Stimulated activated CD4-positive, alpha-beta T cell treated with anti-CD3 and anti-CD28 coated beads, TNF-alpha, amount 100 ng/mL, for 1 hour (primary cell): ENCODE data around the gene TFPT.

ENCODE experiments used
- DNase-seq, 3 donors: peaks; one replicate each; pipeline ENCODE4 v3.0.0-alpha.2; 2020; ENCODE audit warnings: low read depth in 3 of 3, low spot score in 1 of 3

The TFPT gene

GRCh38 chr19:54115109-54116063 lies at the start of gene TFPT, which contains the start of gene PRPF31:
TFPT (minus strand) TSS chr19:54115657; CDS start chr19:54115269, 388 bp downstream.
PRPF31 (plus strand) TSS chr19:54115754; CDS start chr19:54118279, 2,525 bp downstream.
- DNase-seq: peak; percentile 85 to 90 (median 88)

- DNase-seq: no peak
Observed at GRCh38 chr19:54165222-54165621, 49.8 kb upstream of the TFPT start.

- DNase-seq: no peak
Observed at GRCh38 chr19:54164369-54165068, 49.1 kb upstream of the TFPT start.

GRCh38 chr19:54162884-54163283 lies 47.4 kb upstream of the TFPT start:
- no peak for DNase-seq

- DNase-seq: peak; percentile 36 to 70 (median 51)
Observed at GRCh38 chr19:54162241-54162805, 46.9 kb upstream of the TFPT start.

- DNase-seq: no peak
Observed at GRCh38 chr19:54160854-54161253, 45.4 kb upstream of the TFPT start.

- no peak for DNase-seq
Observed at GRCh38 chr19:54160182-54160811, 44.8 kb upstream of the TFPT start.

GRCh38 chr19:54159352-54160181 lies 44.1 kb upstream of the TFPT start, which contains the start of gene LENG1:
LENG1 (minus strand) TSS chr19:54159721; CDS start chr19:54159695, 26 bp downstream.
- DNase-seq: peak; percentile 85 to 99 (median 95)

- no peak for DNase-seq
Observed at GRCh38 chr19:54158812-54159351, 43.4 kb upstream of the TFPT start.

- no peak for DNase-seq
Observed at GRCh38 chr19:54156953-54157352, 41.5 kb upstream of the TFPT start.

GRCh38 chr19:54156490-54156889 lies 41.0 kb upstream of the TFPT start:
- no peak for DNase-seq

GRCh38 chr19:54155694-54156093 lies 40.2 kb upstream of the TFPT start:
- DNase-seq: no peak

- DNase-seq: no peak
Observed at GRCh38 chr19:54154603-54155345, 39.3 kb upstream of the TFPT start.

- DNase-seq: no peak
Observed at GRCh38 chr19:54153731-54154326, 38.4 kb upstream of the TFPT start.

- DNase-seq: no peak
Observed at GRCh38 chr19:54152878-54153524, 37.5 kb upstream of the TFPT start.

GRCh38 chr19:54152267-54152666 lies 36.8 kb upstream of the TFPT start:
- no peak for DNase-seq

- DNase-seq: no peak
Observed at GRCh38 chr19:54151362-54152035, 36.0 kb upstream of the TFPT start.
